Tibial nerve (tissue), 4 donors: Measurements from ENCODE around the gene TMEM9B. TPM values are rescaled to one million over a fixed set of nuclear protein-coding genes. Genes with fewer than 3 reads are reported as not detected.

Source experiments
- DNase-seq, 2 donors: peaks; one replicate each; pipeline ENCODE4 v3.0.0-alpha.2; 2019; ENCODE audit warnings: low spot score in 2 of 2
- H3K27ac ChIP-seq, 4 donors: fragments of 200-600 bp; sonication (generic) in 3 of 4; one replicate each; pipeline ENCODE4 v1.5.1; 2017 to 2019; ENCODE audit warnings: mild to moderate bottlenecking in 1 of 4
- H3K27me3 ChIP-seq, 2 donors: fragments of 200-600 bp; sonication (generic) in 1 of 2; one replicate each; pipeline versions ENCODE4 v1.5.1 to v1.6.0; 2017 to 2019
- H3K36me3 ChIP-seq, 3 donors: fragments of 200-600 bp; sonication (generic); one replicate each; pipeline ENCODE4 v1.5.1; 2018 to 2019
- H3K4me1 ChIP-seq, 4 donors: fragments of 200-600 bp; sonication (generic) in 3 of 4; one replicate each; pipeline ENCODE4 v1.5.1; 2017 to 2019
- H3K4me3 ChIP-seq, 4 donors: fragments of 200-600 bp; sonication (generic) in 3 of 4; one replicate each; pipeline ENCODE4 v1.5.1; 2017 to 2019; ENCODE audit warnings: mild to moderate bottlenecking in 1 of 4, moderate library complexity in 1 of 4
- H3K9me3 ChIP-seq, 4 donors: fragments of 200-600 bp; sonication (generic) in 3 of 4; one replicate each; pipeline ENCODE4 v1.5.1; 2017 to 2019
- CTCF ChIP-seq, 5 experiments: fragments of 200-600 bp in 3 of 5; fragments of 450-650 bp in 2 of 5; sonication (generic) in 3 of 5; IDR thresholded peaks; one replicate each; pipeline ENCODE4 v1.5.1; 2016 to 2019; ENCODE audit warnings: antibody characterized with exemption in 5 of 5, mild to moderate bottlenecking in 3 of 5, moderate library complexity in 2 of 5
- EP300 ChIP-seq, 2 donors: sonication (generic); formaldehyde crosslinking; IDR thresholded peaks; one replicate each; pipeline ENCODE4 v1.6.1; 2017; ENCODE audit warnings: antibody characterized with exemption in 2 of 2, mild to moderate bottlenecking in 1 of 2
- POLR2A ChIP-seq, 2 donors: fragments of 450-650 bp; IDR thresholded peaks; one replicate each; pipeline ENCODE4 v1.6.1; 2017; ENCODE audit warnings: antibody characterized with exemption in 2 of 2, mild to moderate bottlenecking in 2 of 2, moderate library complexity in 2 of 2
- WGBS, 2 donors: methylation state at CpG; one replicate each; pipeline ENCODE4 v1.1.5; 2018; 5-methylcytosine and 5-hydroxymethylcytosine counted together
- total RNA-seq, 4 donors: library from RNA; depleted of rRNA; stranded (reverse); fragments of >200 nt; gene quantifications; one replicate each; pipeline ENCODE4 v1.1.0, GENCODE V29; 2016

The TMEM9B gene
- total RNA-seq, 4 donors from 2014 or later: 48.0 to 57.0 (median 50.1) TPM

GRCh38 chr11:8927233-8927632 lies 37.0 kb downstream of the TMEM9B start:
- H3K4me1 ChIP-seq: peaks cover 0 to 4% (median 0%) of the 10 kb centered on the region in 4 donors
- peaks cover 0 to 43% (median 0%) of the 10 kb centered on the region in 3 donors for H3K36me3 ChIP-seq
- H3K27me3 ChIP-seq: no peaks in the 10 kb centered on the region
- no peak for TF ChIP-seq CTCF (IDR thresholded peaks at IDR 0.05)
- TF ChIP-seq EP300 (IDR thresholded peaks at IDR 0.05): no peak
- no peak for TF ChIP-seq POLR2A (IDR thresholded peaks at IDR 0.05)
- DNase-seq: no peak
- H3K4me3 ChIP-seq: no peak overlapping the region
- 68 to 75% methylated on average over 5 of the region's 5 CpGs for WGBS, 2 donors
- no peak overlapping the region for H3K27ac ChIP-seq
- H3K9me3 ChIP-seq: no peaks in the 10 kb centered on the region

GRCh38 chr11:8926236-8926635 lies 38.0 kb downstream of the TMEM9B start:
- no peaks in the 10 kb centered on the region for H3K9me3 ChIP-seq
- 91 to 94% methylated on average over 5 of the region's 5 CpGs for WGBS, 2 donors
- no peaks in the 10 kb centered on the region for H3K27me3 ChIP-seq
- no peak overlapping the region for H3K4me3 ChIP-seq
- no peak overlapping the region for H3K27ac ChIP-seq
- peaks cover 0 to 53% (median 0%) of the 10 kb centered on the region in 3 donors for H3K36me3 ChIP-seq
- no peak for DNase-seq
- peaks cover 0 to 4% (median 0%) of the 10 kb centered on the region in 4 donors for H3K4me1 ChIP-seq
- TF ChIP-seq POLR2A (IDR thresholded peaks at IDR 0.05): no peak

- WGBS, 2 donors: 70 to 85% methylated on average over 1 to 5 of the region's 5 CpGs
- peaks cover 0 to 4% (median 0%) of the 10 kb centered on the region in 4 donors for H3K4me1 ChIP-seq
- no peaks in the 10 kb centered on the region for H3K27me3 ChIP-seq
Observed at GRCh38 chr11:8925711-8926110, 38.5 kb downstream of the TMEM9B start.

GRCh38 chr11:8922691-8923090 lies 41.6 kb downstream of the TMEM9B start:
- WGBS, 2 donors: 85 to 91% methylated on average over 5 of the region's 5 CpGs
- H3K4me1 ChIP-seq: peaks cover 0 to 8% (median 0%) of the 10 kb centered on the region in 4 donors
- H3K27ac ChIP-seq: no peak overlapping the region
- no peaks in the 10 kb centered on the region for H3K27me3 ChIP-seq
- no peak for TF ChIP-seq EP300 (IDR thresholded peaks at IDR 0.05)
- no peak for TF ChIP-seq POLR2A (IDR thresholded peaks at IDR 0.05)
- no peak for TF ChIP-seq CTCF (IDR thresholded peaks at IDR 0.05)
- H3K36me3 ChIP-seq: peaks cover 0 to 88% (median 5%) of the 10 kb centered on the region in 3 donors
- no peak for DNase-seq
- H3K9me3 ChIP-seq: no peaks in the 10 kb centered on the region
- no peak overlapping the region for H3K4me3 ChIP-seq

More at GRCh38 chr11:8925711-8926110, 38.5 kb downstream of the TMEM9B start:
- peaks cover 0 to 59% (median 0%) of the 10 kb centered on the region in 3 donors for H3K36me3 ChIP-seq
- DNase-seq: no peak
- H3K27ac ChIP-seq: no peak overlapping the region
- TF ChIP-seq CTCF (IDR thresholded peaks at IDR 0.05) (no peak), POLR2A (IDR thresholded peaks at IDR 0.05) (no peak), EP300 (IDR thresholded peaks at IDR 0.05) (no peak)
- H3K9me3 ChIP-seq: no peaks in the 10 kb centered on the region
- H3K4me3 ChIP-seq: no peak overlapping the region

- DNase-seq: peak in 1 of 2 donors; percentile 40
- TF ChIP-seq EP300 (IDR thresholded peaks at IDR 0.05): peak in 1 of 2 donors; percentile 47
- no peak for TF ChIP-seq CTCF (IDR thresholded peaks at IDR 0.05)
- H3K27ac ChIP-seq: peak overlapping the region in 3 of 4 donors; percentile 8 to 74 (median 56)
- no peaks in the 10 kb centered on the region for H3K27me3 ChIP-seq
- WGBS, 2 donors: 16 to 40% methylated on average over 5 of the region's 5 CpGs
- H3K9me3 ChIP-seq: no peaks in the 10 kb centered on the region
- peaks cover 0 to 50% (median 15%) of the 10 kb centered on the region in 4 donors for H3K4me1 ChIP-seq
- H3K36me3 ChIP-seq: peaks cover 0 to 63% (median 5%) of the 10 kb centered on the region in 3 donors
- peak overlapping the region in 1 of 4 donors; percentile 10 for H3K4me3 ChIP-seq
Observed at GRCh38 chr11:8917157-8917825, 47.0 kb downstream of the TMEM9B start.
